Activated CD4-positive, alpha-beta T cell treated with anti-CD3 and anti-CD28 coated beads for 36 hours (primary cell): ENCODE results near the gene WHAMM. TPM values are rescaled to one million over a fixed set of nuclear protein-coding genes. Genes with fewer than 3 reads are reported as not detected.

Source experiments
- ATAC-seq: fragments of 200-7000 bp; cut with Tn5 transposase; one replicate; pipeline ENCODE4 v1.10.0; 2021; ENCODE audit warnings: mild to moderate bottlenecking, moderate library complexity
- CTCF ChIA-PET: fragments of 350-600 bp; sonication (Branson Sonifier 250); formaldehyde crosslinking; loops from one replicate; lab custom pipeline; 2021; ENCODE audit warnings: antibody characterized with exemption; lab: Charles Lee
- POLR2A ChIA-PET: fragments of 350-600 bp; sonication (Branson Sonifier 250); formaldehyde crosslinking; loops from one replicate; lab custom pipeline; 2021; ENCODE audit warnings: antibody characterized with exemption, inconsistent platforms; lab: Charles Lee
- DNase-seq: peaks from one replicate; pipeline ENCODE4 v3.0.0-alpha.2; 2020
- H3K27ac Mint-ChIP-seq: one replicate; pipeline ENCODE4 v1.8.0; 2021; ENCODE audit warnings: mixed read lengths
- H3K27me3 Mint-ChIP-seq: one replicate; pipeline ENCODE4 v1.8.0; 2021; ENCODE audit warnings: mixed read lengths
- H3K36me3 Mint-ChIP-seq: one replicate; pipeline ENCODE4 v1.8.0; 2021; ENCODE audit warnings: low read depth, mixed read lengths
- H3K4me1 Mint-ChIP-seq: one replicate; pipeline ENCODE4 v1.8.0; 2021; ENCODE audit warnings: mixed read lengths
- H3K4me3 Mint-ChIP-seq: one replicate; pipeline ENCODE4 v1.8.0; 2021; ENCODE audit warnings: mild to moderate bottlenecking, moderate library complexity, mixed read lengths
- H3K9me3 Mint-ChIP-seq: one replicate; pipeline ENCODE4 v1.8.0; 2021; ENCODE audit warnings: low read depth, mixed read lengths
- intact Hi-C, 2 experiments: fragments of 100-400 bp; cut with DNase I in 1 of 2; cut with micrococcal nuclease in 1 of 2; formaldehyde crosslinking; loops; one replicate each; pipeline versions ENCODE4 v1.14.2 to v1.15.1; 2022 to 2024; cut with DNase I, micrococcal nuclease
- total RNA-seq, 2 experiments: library from RNA; stranded (reverse); gene quantifications; one replicate each; pipeline ENCODE4 v1.2.3, GENCODE V29; 2021

Gene WHAMM
- total RNA-seq, 2 experiments from 2014 or later, result 3.4 to 4.0 TPM

DNA sequence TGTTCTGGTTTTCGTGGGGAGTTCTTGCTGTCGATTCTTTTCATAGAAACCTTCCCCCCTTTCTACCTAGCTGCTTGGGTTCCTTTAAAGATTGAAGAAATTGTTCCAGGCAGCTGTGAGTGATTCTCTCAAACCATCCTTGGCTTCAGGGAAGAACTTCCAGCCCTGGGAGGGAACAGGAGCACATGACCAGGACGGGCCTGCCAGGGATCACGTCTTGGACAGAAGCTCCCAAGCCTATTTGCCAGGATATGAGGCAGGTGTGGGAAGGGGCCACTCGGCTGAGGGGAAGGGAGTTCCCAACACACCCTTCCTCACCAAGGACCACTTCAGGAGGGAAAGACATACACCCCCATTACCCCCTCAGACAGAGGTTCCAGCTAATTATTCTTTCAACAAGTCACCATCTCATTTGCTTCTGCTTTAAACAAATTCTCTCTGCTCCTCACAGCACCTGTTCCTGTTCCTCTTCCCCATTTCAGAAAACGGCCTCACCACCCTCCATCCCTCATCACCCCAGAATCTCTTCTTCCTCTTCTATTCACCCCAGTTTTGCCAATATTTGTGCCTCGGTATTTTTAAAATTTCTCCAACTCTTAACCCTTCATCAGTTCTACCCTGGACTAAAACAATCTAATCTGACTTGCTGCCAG is 62.5 kb downstream of the WHAMM start:
- H3K9me3 Mint-ChIP-seq, result no peaks in the 10 kb centered on the region
- no peaks in the 10 kb centered on the region for H3K36me3 Mint-ChIP-seq
- no peak for DNase-seq
- POLR2A ChIA-PET, result no interaction called here
- H3K27me3 Mint-ChIP-seq, result no peaks in the 10 kb centered on the region
- no peak overlapping the region for H3K27ac Mint-ChIP-seq
- no peak overlapping the region for H3K4me3 Mint-ChIP-seq
- no peak for ATAC-seq
- CTCF ChIA-PET, result interaction anchor here (0.8 kb wide), 1 partner anchor 102 kb away, joined by 3 read pairs; no protein-coding TSS in a partner anchor
- intact Hi-C loops, result no loop called here
- no peaks in the 10 kb centered on the region for H3K4me1 Mint-ChIP-seq

DNA sequence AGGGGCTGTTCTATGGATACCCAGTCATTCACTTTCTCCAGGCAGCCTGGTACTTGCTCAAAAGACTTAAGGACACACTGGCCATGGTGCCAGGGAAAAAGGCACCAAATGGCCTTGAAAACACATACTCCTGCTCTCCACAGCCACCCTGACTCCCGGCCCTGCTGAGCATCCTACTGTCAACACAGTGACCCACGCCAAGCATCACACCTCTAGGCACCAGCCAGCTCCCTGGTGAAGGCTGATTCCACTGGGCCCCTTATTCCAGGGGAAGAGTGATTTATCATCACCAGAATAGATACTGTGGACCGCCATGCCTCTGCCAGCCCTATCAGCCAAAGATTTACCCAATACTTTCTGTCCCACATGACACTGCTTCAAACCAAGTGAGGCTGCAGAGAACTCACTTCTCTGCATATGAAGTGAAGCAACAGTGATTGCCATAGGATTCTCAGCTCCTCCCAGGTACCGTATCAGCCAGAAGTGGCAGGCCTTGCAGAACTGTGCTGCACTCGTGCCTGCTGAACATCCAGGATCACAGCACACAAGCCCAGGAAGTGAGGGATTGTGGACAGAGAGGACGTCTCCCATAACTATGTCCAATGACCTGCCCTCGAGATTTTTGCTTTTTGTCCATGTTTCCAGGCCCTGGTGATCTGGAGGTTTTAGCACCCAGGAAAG is 63.7 kb downstream of the WHAMM start:
- CTCF ChIA-PET, result no interaction called here
- ATAC-seq (no peak), DNase-seq (no peak)
- no peak overlapping the region for H3K27ac Mint-ChIP-seq
- no peaks in the 10 kb centered on the region for H3K9me3 Mint-ChIP-seq
- no peak overlapping the region for H3K4me3 Mint-ChIP-seq
- no peaks in the 10 kb centered on the region for H3K4me1 Mint-ChIP-seq
- POLR2A ChIA-PET, result no interaction called here
- H3K27me3 Mint-ChIP-seq, result no peaks in the 10 kb centered on the region
- intact Hi-C loops, result no loop called here
- H3K36me3 Mint-ChIP-seq, result no peaks in the 10 kb centered on the region

DNA sequence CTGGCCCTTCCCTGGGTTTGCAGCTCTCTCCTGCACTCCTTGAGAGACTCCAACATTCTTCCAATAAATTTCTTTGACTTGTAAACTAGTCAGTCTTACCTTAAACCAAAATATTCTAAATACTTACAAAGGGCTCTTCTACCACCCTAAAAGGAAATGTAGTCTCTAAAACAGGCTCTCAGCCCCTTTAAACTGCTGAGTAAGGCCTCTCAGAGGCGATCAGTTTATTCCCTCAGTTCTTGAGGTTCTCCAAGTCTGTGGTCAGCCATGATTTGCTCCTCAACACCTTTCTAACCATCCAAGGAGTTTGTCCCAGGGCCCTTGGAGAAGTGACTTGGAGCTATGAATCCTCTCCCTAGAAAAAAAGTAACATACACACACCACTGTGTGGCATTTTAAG is 64.8 kb downstream of the WHAMM start:
- no peak overlapping the region for H3K27ac Mint-ChIP-seq
- H3K9me3 Mint-ChIP-seq, result no peaks in the 10 kb centered on the region
- POLR2A ChIA-PET, result no interaction called here
- intact Hi-C loops, result no loop called here
- H3K36me3 Mint-ChIP-seq, result no peaks in the 10 kb centered on the region
- CTCF ChIA-PET, result no interaction called here
- H3K4me1 Mint-ChIP-seq, result no peaks in the 10 kb centered on the region
- no peak for DNase-seq
- H3K4me3 Mint-ChIP-seq, result no peak overlapping the region
- no peak for ATAC-seq
- no peaks in the 10 kb centered on the region for H3K27me3 Mint-ChIP-seq

DNA sequence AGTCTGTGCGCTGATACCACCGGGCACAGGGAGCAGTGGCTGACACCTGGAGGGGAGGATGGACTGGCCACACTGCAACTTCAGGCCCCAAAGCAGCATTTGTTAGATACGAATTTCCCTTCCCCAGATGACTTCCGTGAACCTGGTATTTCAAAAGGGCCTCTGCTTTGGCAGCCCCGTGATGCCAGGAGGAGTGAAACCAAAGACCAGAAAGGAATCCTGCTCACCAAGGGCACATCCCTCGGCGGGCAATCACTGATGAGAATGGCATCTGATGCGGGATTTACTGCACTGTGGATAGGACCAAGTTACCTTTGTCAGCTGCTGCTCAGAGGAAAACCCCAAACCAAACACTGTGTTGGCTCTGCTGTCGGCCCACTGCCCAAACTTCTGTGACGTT is 65.5 kb downstream of the WHAMM start:
- DNase-seq, result no peak
- Mint-ChIP-seq H3K9me3 (no peaks in the 10 kb centered on the region), H3K4me3 (no peak overlapping the region), H3K36me3 (no peaks in the 10 kb centered on the region), H3K27ac (no peak overlapping the region), H3K27me3 (no peaks in the 10 kb centered on the region), H3K4me1 (no peaks in the 10 kb centered on the region)
- CTCF ChIA-PET, result no interaction called here
- intact Hi-C loops, result no loop called here
- no peak for ATAC-seq
- POLR2A ChIA-PET, result no interaction called here

DNA sequence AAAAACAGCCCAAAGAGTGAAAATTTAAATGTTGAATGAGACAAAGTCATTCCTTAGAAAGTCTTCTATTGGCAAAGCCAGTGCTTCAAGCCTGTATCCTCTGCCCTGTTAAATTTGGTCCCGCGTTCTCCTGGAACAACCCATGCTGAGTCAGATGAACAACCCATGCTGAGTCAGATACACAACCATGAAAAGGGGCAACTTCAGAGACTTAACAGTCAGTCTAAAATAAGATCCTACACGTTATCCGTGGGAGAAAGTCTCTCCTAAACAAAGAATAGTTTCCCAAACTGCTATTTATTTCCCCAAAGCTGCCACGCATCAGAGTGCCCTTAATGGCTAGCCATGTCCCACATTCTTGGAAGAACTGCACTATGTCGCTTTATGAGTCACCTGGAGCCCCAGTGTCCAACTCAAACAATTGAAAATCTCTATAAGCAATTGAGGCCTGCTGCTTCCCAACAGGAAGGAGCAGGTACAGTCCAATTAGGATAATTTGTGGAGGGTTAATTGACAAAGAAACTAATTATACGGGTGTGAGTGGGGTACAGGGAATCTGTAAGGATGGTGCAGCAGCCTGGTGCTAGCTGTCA is 66.1 kb downstream of the WHAMM start:
- Mint-ChIP-seq H3K36me3 (no peaks in the 10 kb centered on the region), H3K4me3 (no peak overlapping the region), H3K9me3 (no peaks in the 10 kb centered on the region), H3K27ac (no peak overlapping the region), H3K27me3 (no peaks in the 10 kb centered on the region), H3K4me1 (no peaks in the 10 kb centered on the region)
- intact Hi-C loops, result no loop called here
- no peak for DNase-seq
- POLR2A ChIA-PET, result no interaction called here
- CTCF ChIA-PET, result no interaction called here
- ATAC-seq, result no peak

DNA sequence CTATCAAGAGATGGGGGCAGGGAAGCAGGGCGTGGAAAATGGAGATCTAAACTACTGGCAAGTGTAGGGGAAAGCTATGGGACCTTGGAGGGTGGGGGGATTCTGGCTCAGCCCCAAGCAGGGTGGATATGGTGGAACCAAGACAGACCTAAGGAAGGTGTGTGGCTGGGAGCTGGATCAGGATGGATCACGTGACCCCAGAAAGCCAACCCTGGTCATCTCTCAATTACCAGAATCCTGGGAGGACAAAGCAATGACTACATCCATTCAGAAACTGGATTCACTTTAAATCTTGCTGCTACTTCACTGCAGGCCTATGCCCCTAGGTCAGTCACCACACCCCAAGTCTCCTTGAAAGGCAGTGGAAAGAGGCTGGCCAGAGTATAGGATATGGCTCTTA is 68.4 kb downstream of the WHAMM start:
- Mint-ChIP-seq H3K4me3 (no peak overlapping the region), H3K36me3 (no peaks in the 10 kb centered on the region), H3K4me1 (no peaks in the 10 kb centered on the region), H3K27me3 (no peaks in the 10 kb centered on the region), H3K9me3 (no peaks in the 10 kb centered on the region), H3K27ac (no peak overlapping the region)
- no peak for DNase-seq
- intact Hi-C loops, result no loop called here
- POLR2A ChIA-PET, result no interaction called here
- CTCF ChIA-PET, result no interaction called here
- ATAC-seq, result no peak

DNA sequence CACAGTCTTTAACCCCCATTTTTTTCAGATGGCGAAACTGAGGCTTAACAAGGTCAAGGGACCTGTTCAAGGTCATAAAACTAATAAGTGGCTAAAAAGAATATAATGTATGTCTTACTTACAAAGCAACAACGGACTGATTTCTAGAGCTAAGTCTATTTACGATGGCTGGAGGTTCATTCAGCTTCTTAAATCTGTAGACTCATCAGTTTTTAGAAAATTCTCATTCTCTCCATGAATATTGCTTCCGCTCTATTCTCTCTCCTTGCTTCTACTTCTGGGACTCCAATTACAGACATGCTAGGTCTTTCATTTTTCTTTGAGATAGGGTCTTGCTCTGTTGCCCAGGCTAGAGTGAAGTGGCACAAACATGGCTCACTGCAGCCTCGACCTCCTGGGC is 68.9 kb downstream of the WHAMM start:
- no peaks in the 10 kb centered on the region for H3K9me3 Mint-ChIP-seq
- intact Hi-C loops, result no loop called here
- no peaks in the 10 kb centered on the region for H3K36me3 Mint-ChIP-seq
- H3K4me3 Mint-ChIP-seq, result no peak overlapping the region
- DNase-seq (no peak), ATAC-seq (no peak)
- H3K27me3 Mint-ChIP-seq, result no peaks in the 10 kb centered on the region
- no peaks in the 10 kb centered on the region for H3K4me1 Mint-ChIP-seq
- no peak overlapping the region for H3K27ac Mint-ChIP-seq
- CTCF ChIA-PET, result no interaction called here
- POLR2A ChIA-PET, result no interaction called here

DNA sequence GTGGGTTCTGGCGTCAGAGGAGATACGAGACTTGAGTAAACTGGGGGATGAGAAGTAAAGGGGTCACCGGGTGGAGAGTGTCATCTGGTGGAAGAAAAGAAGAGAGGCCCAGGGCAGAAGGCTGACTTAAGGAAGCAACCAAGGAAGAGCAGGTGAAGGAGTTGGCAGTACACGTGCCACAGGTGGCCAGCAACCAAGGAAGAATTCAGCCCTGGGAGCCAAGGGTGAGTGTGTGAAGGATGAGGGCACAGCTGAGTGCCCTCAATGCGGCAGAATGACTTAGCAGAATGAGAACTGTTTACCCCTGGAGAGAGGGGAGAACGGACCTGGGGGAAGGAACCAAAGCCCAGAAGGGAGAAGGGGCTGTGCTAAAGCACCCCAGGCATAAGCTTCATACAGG is 71.3 kb downstream of the WHAMM start:
- H3K4me3 Mint-ChIP-seq, result no peak overlapping the region
- POLR2A ChIA-PET, result interaction anchor here (0.7 kb wide), 1 partner anchor 16 kb away, joined by 3 read pairs; no protein-coding TSS in a partner anchor

DNA sequence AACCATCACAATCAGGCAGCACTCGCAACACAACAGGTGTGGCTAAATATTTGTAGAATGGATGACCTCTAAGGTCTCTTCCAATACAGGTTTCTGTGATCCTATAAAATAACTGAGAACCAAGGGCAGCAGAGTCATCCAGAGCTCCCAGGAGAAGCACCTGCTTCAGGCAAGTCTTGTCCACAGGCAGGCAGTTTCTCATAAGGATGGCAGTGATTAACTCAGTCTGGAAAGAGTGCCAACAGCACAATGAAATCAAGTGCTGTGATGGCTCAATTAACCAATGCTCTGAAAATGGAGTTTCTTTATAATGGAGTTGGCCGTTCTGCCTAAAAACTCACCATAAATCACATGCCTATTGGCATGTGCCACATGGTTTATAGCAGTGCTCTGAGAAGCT is 72.3 kb downstream of the WHAMM start:
- ATAC-seq (no peak), DNase-seq (no peak)
- ChIA-PET CTCF (interaction anchor here (0.6 kb wide), 1 partner anchor 33 kb away, joined by 3 read pairs; no protein-coding TSS in a partner anchor), POLR2A (no interaction called here)
- Mint-ChIP-seq H3K4me3 (no peak overlapping the region), H3K9me3 (no peaks in the 10 kb centered on the region), H3K27me3 (no peaks in the 10 kb centered on the region), H3K4me1 (no peaks in the 10 kb centered on the region), H3K27ac (no peak overlapping the region), H3K36me3 (no peaks in the 10 kb centered on the region)
- intact Hi-C loops, result no loop called here

More for the DNA sequence above, 71.3 kb downstream of the WHAMM start:
- Mint-ChIP-seq H3K27ac (no peak overlapping the region), H3K4me1 (no peaks in the 10 kb centered on the region), H3K9me3 (no peaks in the 10 kb centered on the region), H3K27me3 (no peaks in the 10 kb centered on the region), H3K36me3 (no peaks in the 10 kb centered on the region)
- CTCF ChIA-PET, result no interaction called here
- intact Hi-C loops, result no loop called here
- ATAC-seq (no peak), DNase-seq (no peak)

DNA sequence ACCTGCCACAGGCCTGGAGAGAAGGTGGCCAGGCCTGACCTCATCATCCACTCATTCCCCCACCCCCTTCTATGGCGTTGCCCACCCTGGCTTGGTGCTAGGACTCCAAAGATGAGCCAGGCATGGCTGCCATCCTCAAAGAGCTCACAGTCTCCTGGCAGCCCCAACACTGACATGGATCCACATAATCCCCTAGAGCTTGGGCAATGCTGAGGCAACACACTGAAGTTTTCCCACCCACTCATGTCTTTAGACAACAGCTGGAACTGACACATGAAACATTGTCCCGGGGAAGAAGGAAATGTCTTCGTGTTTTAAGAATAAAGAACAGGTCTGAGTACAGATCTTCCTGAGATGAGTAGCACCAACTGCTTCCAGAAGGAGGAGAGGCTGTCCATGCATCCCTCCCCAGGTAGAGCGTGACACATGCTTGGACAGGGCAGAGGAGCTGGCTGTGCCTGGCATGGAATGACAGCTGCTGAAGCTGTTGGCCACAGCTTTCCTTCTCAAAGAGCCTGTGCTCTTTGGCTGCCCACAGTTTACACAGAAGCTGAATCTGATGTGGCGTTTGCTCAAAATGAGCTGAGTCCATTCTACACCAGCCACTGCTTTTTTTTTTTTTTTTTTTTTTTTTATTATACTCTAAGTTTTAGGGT is 73.0 kb downstream of the WHAMM start:
- no peaks in the 10 kb centered on the region for H3K9me3 Mint-ChIP-seq
- no peak overlapping the region for H3K4me3 Mint-ChIP-seq
- H3K4me1 Mint-ChIP-seq, result no peaks in the 10 kb centered on the region
- intact Hi-C loops, result no loop called here
- no peak for ATAC-seq
- H3K36me3 Mint-ChIP-seq, result no peaks in the 10 kb centered on the region
- no peaks in the 10 kb centered on the region for H3K27me3 Mint-ChIP-seq
- DNase-seq, result no peak
- ChIA-PET POLR2A (interaction anchor here (0.6 kb wide), 1 partner anchor 290 kb away, joined by 3 read pairs; no protein-coding TSS in a partner anchor), CTCF (interaction anchor here (0.6 kb wide), 1 partner anchor 34 kb away, joined by 3 read pairs; no protein-coding TSS in a partner anchor)
- no peak overlapping the region for H3K27ac Mint-ChIP-seq
